Activated T-cell treated with anti-CD3 and anti-CD28 coated beads, Interleukin-2, amount 50 U/mL, for 24 hours (primary cell): ENCODE measurements around the gene SLC8A1.

ENCODE experiments used
- DNase-seq: peaks from one replicate; pipeline ENCODE4 v3.0.0-alpha.2; 2020
- H3K27ac Mint-ChIP-seq: 2 replicates; pipeline ENCODE4 v1.8.0; 2020; ENCODE audit warnings: mild to moderate bottlenecking, mixed read lengths
- H3K27me3 Mint-ChIP-seq: 2 replicates; pipeline ENCODE4 v1.8.0; 2020; ENCODE audit warnings: mixed read lengths
- H3K36me3 Mint-ChIP-seq: 2 replicates; pipeline ENCODE4 v1.8.0; 2020; ENCODE audit warnings: low read depth, mixed read lengths
- H3K4me1 Mint-ChIP-seq: 2 replicates; pipeline ENCODE4 v1.8.0; 2020; ENCODE audit warnings: low read depth, mixed read lengths
- H3K4me3 Mint-ChIP-seq: 2 replicates; pipeline ENCODE4 v1.8.0; 2020; ENCODE audit warnings: mild to moderate bottlenecking, moderate library complexity, mixed read lengths
- H3K9me3 Mint-ChIP-seq: 2 replicates; pipeline ENCODE4 v1.8.0; 2020; ENCODE audit warnings: mixed read lengths

Gene SLC8A1

GRCh38 chr2:40266201-40266600 is 185.7 kb downstream of the SLC8A1 start:
- Mint-ChIP-seq H3K9me3 (no peaks in the 10 kb centered on the region), H3K27ac (no peak overlapping the region), H3K36me3 (no peaks in the 10 kb centered on the region), H3K4me3 (no peak overlapping the region), H3K4me1 (no peaks in the 10 kb centered on the region), H3K27me3 (no peaks in the 10 kb centered on the region)
- DNase-seq: no peak

- no peaks in the 10 kb centered on the region for H3K9me3 Mint-ChIP-seq
- no peak overlapping the region for H3K4me3 Mint-ChIP-seq
- H3K4me1 Mint-ChIP-seq: no peaks in the 10 kb centered on the region
- no peak for DNase-seq
- no peaks in the 10 kb centered on the region for H3K27me3 Mint-ChIP-seq
- H3K36me3 Mint-ChIP-seq: no peaks in the 10 kb centered on the region
- H3K27ac Mint-ChIP-seq: no peak overlapping the region
These were observed 186.3 kb downstream of the SLC8A1 start for GRCh38 chr2:40265602-40266001.

GRCh38 chr2:40261042-40261441 is 190.8 kb downstream of the SLC8A1 start:
- Mint-ChIP-seq H3K9me3 (no peaks in the 10 kb centered on the region), H3K4me3 (no peak overlapping the region), H3K4me1 (no peaks in the 10 kb centered on the region), H3K27me3 (no peaks in the 10 kb centered on the region), H3K27ac (no peak overlapping the region), H3K36me3 (no peaks in the 10 kb centered on the region)
- DNase-seq: no peak

- Mint-ChIP-seq H3K36me3 (no peaks in the 10 kb centered on the region), H3K4me3 (no peak overlapping the region)
These were observed 191.5 kb downstream of the SLC8A1 start for GRCh38 chr2:40260437-40260836.

GRCh38 chr2:40259900-40260299 is 192.0 kb downstream of the SLC8A1 start:
- DNase-seq: no peak
- no peaks in the 10 kb centered on the region for H3K36me3 Mint-ChIP-seq
- H3K4me3 Mint-ChIP-seq: no peak overlapping the region
- H3K9me3 Mint-ChIP-seq: no peaks in the 10 kb centered on the region
- no peaks in the 10 kb centered on the region for H3K27me3 Mint-ChIP-seq
- no peak overlapping the region for H3K27ac Mint-ChIP-seq
- no peaks in the 10 kb centered on the region for H3K4me1 Mint-ChIP-seq

More at GRCh38 chr2:40260437-40260836, 191.5 kb downstream of the SLC8A1 start:
- no peaks in the 10 kb centered on the region for H3K9me3 Mint-ChIP-seq
- H3K27me3 Mint-ChIP-seq: no peaks in the 10 kb centered on the region
- no peak overlapping the region for H3K27ac Mint-ChIP-seq
- no peaks in the 10 kb centered on the region for H3K4me1 Mint-ChIP-seq
- DNase-seq: no peak

- H3K4me1 Mint-ChIP-seq: no peaks in the 10 kb centered on the region
- no peaks in the 10 kb centered on the region for H3K36me3 Mint-ChIP-seq
- H3K9me3 Mint-ChIP-seq: no peaks in the 10 kb centered on the region
- H3K4me3 Mint-ChIP-seq: no peak overlapping the region
- no peak overlapping the region for H3K27ac Mint-ChIP-seq
- DNase-seq: no peak
- H3K27me3 Mint-ChIP-seq: no peaks in the 10 kb centered on the region
These were observed 193.8 kb downstream of the SLC8A1 start for GRCh38 chr2:40258135-40258457.

GRCh38 chr2:40257340-40258134 is 194.4 kb downstream of the SLC8A1 start:
- Mint-ChIP-seq H3K27me3 (no peaks in the 10 kb centered on the region), H3K4me1 (no peaks in the 10 kb centered on the region), H3K9me3 (no peaks in the 10 kb centered on the region), H3K36me3 (no peaks in the 10 kb centered on the region), H3K27ac (no peak overlapping the region), H3K4me3 (no peak overlapping the region)
- DNase-seq: no peak

GRCh38 chr2:40256649-40257048 is 195.2 kb downstream of the SLC8A1 start:
- Mint-ChIP-seq H3K4me1 (no peaks in the 10 kb centered on the region), H3K27me3 (no peaks in the 10 kb centered on the region), H3K27ac (no peak overlapping the region), H3K9me3 (no peaks in the 10 kb centered on the region), H3K4me3 (no peak overlapping the region), H3K36me3 (no peaks in the 10 kb centered on the region)
- DNase-seq: no peak

- Mint-ChIP-seq H3K4me1 (no peaks in the 10 kb centered on the region), H3K27me3 (no peaks in the 10 kb centered on the region), H3K4me3 (no peak overlapping the region), H3K27ac (no peak overlapping the region), H3K36me3 (no peaks in the 10 kb centered on the region), H3K9me3 (no peaks in the 10 kb centered on the region)
- no peak for DNase-seq
These were observed 195.9 kb downstream of the SLC8A1 start for GRCh38 chr2:40256008-40256407.

GRCh38 chr2:40255103-40255502 is 196.8 kb downstream of the SLC8A1 start:
- no peak overlapping the region for H3K4me3 Mint-ChIP-seq
- no peak overlapping the region for H3K27ac Mint-ChIP-seq
- no peak for DNase-seq
- no peaks in the 10 kb centered on the region for H3K27me3 Mint-ChIP-seq
- H3K9me3 Mint-ChIP-seq: no peaks in the 10 kb centered on the region
- H3K36me3 Mint-ChIP-seq: no peaks in the 10 kb centered on the region
- no peaks in the 10 kb centered on the region for H3K4me1 Mint-ChIP-seq

- Mint-ChIP-seq H3K27ac (no peak overlapping the region), H3K9me3 (no peaks in the 10 kb centered on the region), H3K27me3 (no peaks in the 10 kb centered on the region), H3K4me3 (no peak overlapping the region), H3K36me3 (no peaks in the 10 kb centered on the region), H3K4me1 (no peaks in the 10 kb centered on the region)
- DNase-seq: no peak
These were observed 197.3 kb downstream of the SLC8A1 start for GRCh38 chr2:40254611-40255010.

- Mint-ChIP-seq H3K4me3 (no peak overlapping the region), H3K27ac (no peak overlapping the region), H3K36me3 (no peaks in the 10 kb centered on the region), H3K9me3 (no peaks in the 10 kb centered on the region), H3K27me3 (no peaks in the 10 kb centered on the region), H3K4me1 (no peaks in the 10 kb centered on the region)
- DNase-seq: no peak
These were observed 200.8 kb downstream of the SLC8A1 start for GRCh38 chr2:40251137-40251536.

GRCh38 chr2:40249577-40249976 is 202.3 kb downstream of the SLC8A1 start:
- Mint-ChIP-seq H3K4me3 (no peak overlapping the region), H3K27ac (no peak overlapping the region), H3K27me3 (no peaks in the 10 kb centered on the region), H3K4me1 (no peaks in the 10 kb centered on the region), H3K36me3 (no peaks in the 10 kb centered on the region), H3K9me3 (no peaks in the 10 kb centered on the region)
- no peak for DNase-seq

- H3K9me3 Mint-ChIP-seq: no peaks in the 10 kb centered on the region
- H3K4me1 Mint-ChIP-seq: no peaks in the 10 kb centered on the region
- DNase-seq: no peak
- no peaks in the 10 kb centered on the region for H3K36me3 Mint-ChIP-seq
- H3K27ac Mint-ChIP-seq: no peak overlapping the region
- no peaks in the 10 kb centered on the region for H3K27me3 Mint-ChIP-seq
- no peak overlapping the region for H3K4me3 Mint-ChIP-seq
These were observed 203.6 kb downstream of the SLC8A1 start for GRCh38 chr2:40248294-40248693.

GRCh38 chr2:40244675-40245074 is 207.2 kb downstream of the SLC8A1 start:
- Mint-ChIP-seq H3K4me3 (no peak overlapping the region), H3K4me1 (no peaks in the 10 kb centered on the region), H3K27me3 (no peaks in the 10 kb centered on the region), H3K9me3 (no peaks in the 10 kb centered on the region), H3K36me3 (no peaks in the 10 kb centered on the region), H3K27ac (no peak overlapping the region)
- DNase-seq: peak; percentile 26

- H3K9me3 Mint-ChIP-seq: no peaks in the 10 kb centered on the region
- no peak overlapping the region for H3K4me3 Mint-ChIP-seq
- H3K36me3 Mint-ChIP-seq: no peaks in the 10 kb centered on the region
- no peaks in the 10 kb centered on the region for H3K27me3 Mint-ChIP-seq
- H3K27ac Mint-ChIP-seq: no peak overlapping the region
- no peak for DNase-seq
- no peaks in the 10 kb centered on the region for H3K4me1 Mint-ChIP-seq
These were observed 207.6 kb downstream of the SLC8A1 start for GRCh38 chr2:40244251-40244650.
